Body of pancreas (tissue), 4 donors: Measurements from ENCODE around the gene RABEPK.

ENCODE experiments used
- CTCF ChIP-seq, 7 experiments: fragments of 450-650 bp in 4 of 7; fragments of 200-600 bp in 3 of 7; sonication (generic) in 3 of 7; IDR thresholded peaks; one replicate each; pipeline ENCODE4 v1.5.1; 2016 to 2019; ENCODE audit warnings: antibody characterized with exemption in 7 of 7
- POLR2A ChIP-seq, 3 donors: fragments of 450-650 bp; IDR thresholded peaks; one replicate each; pipeline ENCODE4 v1.6.1; 2016; ENCODE audit warnings: antibody characterized with exemption in 3 of 3, mild to moderate bottlenecking in 2 of 3

GRCh38 chr9:125272697-125273096 lies 72.4 kb downstream of the RABEPK start:
- TF ChIP-seq CTCF (IDR thresholded peaks at IDR 0.05) = no peak
- TF ChIP-seq POLR2A (IDR thresholded peaks at IDR 0.05) = no peak
